HG02884 (cell line): Measurements from ENCODE around the gene AK8.
A peak's percentile ranks its signal among the peaks of the same experiment; 100 is the strongest.

Experiments
- ATAC-seq: cut with Tn5 transposase; IDR thresholded peaks from one replicate; pipeline ENCODE4 v1.9.1; 2021; ENCODE audit warnings: mild to moderate bottlenecking, moderate library complexity; ENCODE audit not compliant: unreplicated experiment

The AK8 gene, protein sequence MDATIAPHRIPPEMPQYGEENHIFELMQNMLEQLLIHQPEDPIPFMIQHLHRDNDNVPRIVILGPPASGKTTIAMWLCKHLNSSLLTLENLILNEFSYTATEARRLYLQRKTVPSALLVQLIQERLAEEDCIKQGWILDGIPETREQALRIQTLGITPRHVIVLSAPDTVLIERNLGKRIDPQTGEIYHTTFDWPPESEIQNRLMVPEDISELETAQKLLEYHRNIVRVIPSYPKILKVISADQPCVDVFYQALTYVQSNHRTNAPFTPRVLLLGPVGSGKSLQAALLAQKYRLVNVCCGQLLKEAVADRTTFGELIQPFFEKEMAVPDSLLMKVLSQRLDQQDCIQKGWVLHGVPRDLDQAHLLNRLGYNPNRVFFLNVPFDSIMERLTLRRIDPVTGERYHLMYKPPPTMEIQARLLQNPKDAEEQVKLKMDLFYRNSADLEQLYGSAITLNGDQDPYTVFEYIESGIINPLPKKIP

DNA sequence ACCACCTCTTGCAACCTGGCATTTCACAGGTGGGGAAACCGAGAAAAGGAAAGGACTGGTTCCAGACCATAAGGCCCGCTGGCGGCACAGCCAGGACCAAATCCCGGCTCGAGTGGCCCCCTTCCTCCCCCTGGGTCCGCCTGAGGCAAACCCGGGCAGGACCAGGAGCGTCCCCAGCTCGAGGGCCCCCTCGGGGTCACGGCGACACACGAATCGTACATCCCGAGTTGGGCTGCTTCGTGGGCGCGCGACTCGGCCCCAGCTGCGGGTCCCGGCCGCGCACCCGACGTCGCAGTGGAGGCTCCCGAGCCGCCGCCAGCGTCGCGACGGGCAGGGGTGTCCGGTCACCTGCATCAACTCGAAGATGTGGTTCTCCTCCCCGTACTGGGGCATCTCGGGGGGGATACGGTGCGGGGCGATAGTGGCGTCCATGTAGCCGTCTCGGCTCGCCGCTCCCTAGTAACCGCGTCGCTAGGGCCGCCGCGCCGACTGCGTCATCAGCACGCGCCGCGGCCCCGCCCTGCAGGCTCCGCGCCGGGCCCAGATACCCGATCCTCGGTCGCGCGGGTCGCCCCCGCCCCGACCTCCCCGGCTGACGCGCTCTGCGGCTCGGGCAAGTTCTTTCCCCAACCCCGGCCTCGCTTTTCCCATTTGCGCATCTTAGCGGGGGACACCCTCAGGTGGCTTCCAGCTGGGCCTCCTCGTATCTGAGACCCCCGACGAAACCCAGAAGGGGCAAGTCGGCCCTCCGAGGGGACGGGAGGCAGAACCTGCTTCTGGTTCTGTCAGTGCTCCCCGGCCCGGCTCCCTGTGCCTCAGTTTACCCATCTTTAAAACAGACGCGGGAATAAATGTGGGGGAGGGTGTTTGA is at the start of gene AK8:
Gene AK8, minus strand, starts transcription at position 461 of the 871 bp plus-strand sequence. Its CDS starts 29 bp downstream, at position 432.
- ATAC-seq = peak; percentile 54

DNA sequence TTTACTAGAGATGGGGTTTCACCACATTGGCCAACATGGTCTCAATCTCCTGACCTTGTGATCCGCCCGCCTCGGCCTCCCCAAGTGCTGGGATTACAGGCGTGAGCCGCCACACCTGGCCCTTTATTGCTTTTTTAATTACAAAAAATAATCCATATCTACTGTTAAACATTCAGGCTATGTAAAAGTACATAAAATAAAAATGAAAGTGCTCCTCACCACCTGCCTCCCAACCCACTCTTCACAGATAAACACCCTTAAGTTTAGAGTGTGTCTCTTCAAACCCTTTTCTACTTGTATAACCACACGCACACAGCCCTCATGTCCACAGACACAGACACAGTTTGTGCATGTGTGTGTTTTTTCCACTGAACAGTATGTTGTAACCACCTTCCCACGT is 49.6 kb upstream of the AK8 start:
- ATAC-seq = no peak

DNA sequence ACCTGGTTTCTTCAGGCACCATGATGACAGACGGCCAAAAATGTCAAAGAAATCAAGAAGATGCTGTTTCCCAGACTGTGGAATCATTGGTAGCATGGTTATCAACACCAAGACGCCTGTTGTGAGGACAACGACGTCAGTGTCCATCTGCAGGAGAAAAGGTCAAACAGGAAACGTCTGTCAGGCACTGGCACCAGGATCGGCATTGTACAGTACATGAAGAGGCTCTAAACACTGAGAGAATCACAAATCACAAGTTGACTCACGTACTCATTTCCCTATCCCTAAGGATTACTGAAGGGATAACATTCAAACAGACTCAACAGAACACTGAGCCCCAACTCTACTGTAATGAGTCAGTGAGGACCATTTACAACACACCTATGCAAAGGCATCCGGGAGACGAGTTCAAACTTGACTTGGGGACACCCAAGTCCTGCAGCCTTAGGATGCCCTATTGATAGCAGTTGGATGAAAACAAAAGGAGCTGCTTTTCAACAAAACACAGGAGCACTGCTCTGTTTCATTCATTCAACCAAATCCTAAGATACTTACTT is 45.3 kb upstream of the AK8 start:
- ATAC-seq = no peak

DNA sequence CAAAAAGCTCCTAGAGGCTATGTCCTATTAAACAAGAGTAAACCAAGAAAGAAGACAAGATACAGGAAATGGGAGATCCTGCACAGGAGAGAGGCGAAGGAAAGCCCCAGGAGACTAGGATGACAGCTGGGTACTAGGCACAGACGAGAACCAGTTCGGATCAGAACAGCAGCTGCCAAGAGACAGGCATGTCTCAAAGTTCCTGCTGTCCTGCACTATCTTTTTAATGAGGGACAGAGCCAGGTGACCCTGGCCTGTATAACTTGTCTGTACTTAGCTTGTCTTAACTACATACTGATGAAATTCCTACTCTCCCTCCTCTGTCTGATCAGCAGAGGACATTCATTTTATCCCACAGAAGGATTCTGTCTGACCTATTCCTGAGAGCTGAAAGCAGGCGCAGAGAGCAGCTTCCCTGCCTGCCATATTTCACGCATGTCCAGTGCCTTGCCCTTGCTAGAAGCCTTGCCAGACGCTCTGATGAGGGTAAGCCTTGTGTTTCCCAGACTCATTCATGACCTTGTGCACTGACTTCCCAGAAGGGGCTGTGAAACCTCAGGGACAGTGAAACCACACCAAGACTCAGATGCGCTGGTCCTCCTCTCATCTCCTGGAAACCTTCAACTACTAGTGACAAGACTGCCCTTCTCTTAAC is 41.7 kb upstream of the AK8 start:
- no peak for ATAC-seq

DNA sequence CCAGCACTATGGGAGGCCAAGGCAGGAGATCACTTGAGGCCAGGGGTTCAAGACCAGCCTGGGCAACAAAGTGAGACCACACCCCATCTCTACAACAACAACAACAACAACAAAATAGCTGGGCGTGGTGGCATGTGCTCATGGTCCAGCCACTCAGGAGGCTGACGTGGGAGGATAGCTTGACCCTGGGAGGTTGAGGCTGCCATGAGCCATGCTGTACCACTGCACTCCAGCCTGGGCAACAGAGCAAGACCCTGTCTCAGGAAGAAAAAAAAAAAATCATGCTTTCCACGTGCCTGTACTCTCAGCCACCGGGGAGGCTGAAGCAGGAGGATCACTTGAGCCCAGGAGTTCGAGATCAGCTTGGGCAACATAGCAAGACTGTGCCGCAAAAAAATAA is 36.8 kb upstream of the AK8 start:
- ATAC-seq = no peak

DNA sequence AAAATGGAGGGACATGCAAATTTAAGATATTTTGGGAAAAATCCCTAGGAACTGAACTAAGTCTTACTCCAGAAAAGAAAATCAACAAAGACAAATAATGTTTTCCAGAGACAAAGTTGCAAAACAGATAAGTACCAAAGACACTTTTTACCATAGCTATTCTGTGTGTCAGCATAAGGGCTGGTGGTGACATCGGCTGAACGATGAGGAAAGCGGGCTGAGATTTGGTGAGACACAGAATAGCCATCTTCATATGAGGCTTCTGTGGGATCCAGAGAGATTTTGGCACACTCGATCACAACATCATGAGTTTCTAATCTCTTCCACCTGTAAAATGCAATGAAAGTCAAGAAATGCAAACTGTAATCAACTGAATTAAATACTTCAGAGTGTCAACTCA is 34.0 kb upstream of the AK8 start:
- ATAC-seq = no peak

DNA sequence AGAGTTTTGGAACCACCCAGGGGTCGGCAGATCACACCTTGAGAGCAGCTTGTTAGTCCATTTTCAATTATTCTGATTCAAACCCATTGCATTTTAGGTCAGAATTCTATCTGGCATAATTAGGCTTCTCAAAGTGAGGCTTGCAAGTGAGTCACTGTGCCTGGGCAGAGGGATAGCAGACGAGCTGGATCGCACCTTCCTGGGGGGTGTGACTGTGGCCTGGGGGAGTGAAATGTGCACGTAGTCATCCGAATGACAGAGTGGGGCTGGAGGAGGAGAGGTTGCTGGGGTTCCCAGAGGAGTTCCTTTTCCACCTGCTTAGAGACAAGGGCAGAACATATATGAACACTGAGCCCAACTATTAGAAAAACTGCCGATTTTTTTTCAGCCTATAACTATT is 32.3 kb upstream of the AK8 start:
- no peak for ATAC-seq

DNA sequence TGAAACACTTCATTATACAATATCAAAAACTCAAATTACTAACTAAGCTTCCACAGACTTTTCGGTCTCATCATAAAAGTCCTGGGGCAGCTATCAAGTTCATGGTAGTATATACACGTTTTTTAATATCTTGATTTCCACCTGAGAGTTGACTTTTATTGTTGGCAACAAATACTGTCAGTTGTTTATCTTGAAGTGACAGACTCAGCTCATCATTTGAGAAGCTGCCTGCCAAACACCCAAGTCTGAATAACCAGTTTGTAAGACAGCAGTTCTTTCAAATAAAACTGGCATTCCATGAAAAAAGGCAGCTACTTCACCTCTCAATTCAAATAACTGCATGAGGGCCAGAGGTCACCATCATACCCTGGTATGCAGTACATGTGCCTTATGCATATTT is 31.2 kb upstream of the AK8 start:
- no peak for ATAC-seq

DNA sequence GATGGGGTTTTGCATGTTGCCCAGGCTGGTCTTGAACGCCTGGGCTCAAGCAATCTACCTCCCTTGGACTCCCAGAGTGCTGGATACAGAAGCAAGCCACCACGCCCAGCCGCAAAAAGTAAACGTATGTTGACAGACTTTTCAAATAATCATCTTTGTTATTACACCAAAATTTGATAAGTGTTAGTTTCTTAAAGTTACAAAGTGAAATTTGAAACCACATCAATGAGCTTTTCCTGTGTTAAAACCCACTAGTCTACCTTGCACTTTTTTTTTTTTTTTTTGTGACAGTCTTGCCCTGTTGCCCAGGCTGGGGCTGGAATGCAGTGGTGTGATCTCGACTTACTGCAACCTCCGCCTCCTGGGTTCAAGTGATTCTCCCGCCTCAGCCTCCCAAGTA is 30.6 kb upstream of the AK8 start:
- ATAC-seq = no peak

DNA sequence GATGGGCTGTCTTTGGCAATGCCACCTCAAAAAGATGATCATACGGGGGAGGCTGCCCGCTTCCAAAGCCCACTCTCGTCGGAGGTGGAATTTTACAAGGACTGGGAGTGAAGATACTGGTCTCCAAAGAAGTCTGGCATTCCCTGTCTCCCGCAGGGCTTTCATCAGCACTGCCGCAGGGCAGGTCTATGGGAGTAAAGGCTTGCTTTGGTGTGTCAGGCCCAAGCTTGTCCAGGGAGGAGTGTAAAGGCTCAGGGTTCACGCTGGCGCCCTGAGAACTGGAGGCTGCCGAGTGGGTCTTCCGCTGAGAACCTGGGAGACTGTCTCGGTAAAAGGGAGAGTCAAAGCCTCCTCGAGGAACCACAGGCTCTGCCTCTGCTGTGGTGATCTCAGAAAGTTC is 27.6 kb upstream of the AK8 start:
- ATAC-seq = no peak

DNA sequence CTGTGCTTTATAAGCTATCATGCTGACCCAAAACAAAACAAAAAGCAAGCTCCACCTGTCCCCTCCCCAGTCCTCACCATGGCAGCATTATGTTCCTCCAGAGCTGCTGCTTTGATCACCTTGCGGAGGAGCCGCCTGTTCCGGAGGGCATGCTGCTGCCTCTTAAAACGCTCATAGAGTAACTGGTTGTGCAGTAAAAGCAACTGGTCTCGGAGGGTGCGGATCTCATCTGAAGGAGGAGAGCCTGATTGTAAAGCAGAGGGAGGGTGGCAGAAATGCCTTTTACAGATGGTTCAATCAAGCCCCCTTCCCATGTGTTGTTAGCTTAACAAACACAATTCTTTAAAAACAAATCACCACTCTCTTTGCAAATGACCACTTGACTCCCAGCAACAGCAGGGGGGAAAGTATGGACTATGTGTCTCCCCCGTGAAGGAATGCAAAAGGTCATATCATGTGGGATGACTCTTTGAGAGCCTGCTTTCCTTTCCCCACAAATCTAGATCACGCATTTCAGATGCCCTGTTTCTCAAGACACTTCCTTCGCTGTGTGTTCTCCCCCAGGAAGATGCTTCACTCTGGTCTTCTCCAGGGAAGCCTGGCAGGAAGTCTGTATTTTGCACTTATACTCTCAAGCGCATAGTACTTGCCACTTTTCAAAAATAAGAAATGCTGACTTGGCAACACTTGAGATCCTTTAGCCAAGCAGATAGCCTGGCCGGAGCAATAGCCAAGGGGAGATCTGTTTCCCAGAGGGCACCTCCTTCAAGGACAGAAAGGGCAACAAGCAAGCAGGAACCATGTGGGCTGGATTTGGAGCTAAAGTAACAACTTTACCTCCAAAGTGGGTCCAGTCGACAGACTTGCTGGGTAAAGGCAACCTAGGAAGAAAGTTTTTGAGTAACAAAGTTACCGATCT is 25.7 kb upstream of the AK8 start:
- ATAC-seq = no peak

DNA sequence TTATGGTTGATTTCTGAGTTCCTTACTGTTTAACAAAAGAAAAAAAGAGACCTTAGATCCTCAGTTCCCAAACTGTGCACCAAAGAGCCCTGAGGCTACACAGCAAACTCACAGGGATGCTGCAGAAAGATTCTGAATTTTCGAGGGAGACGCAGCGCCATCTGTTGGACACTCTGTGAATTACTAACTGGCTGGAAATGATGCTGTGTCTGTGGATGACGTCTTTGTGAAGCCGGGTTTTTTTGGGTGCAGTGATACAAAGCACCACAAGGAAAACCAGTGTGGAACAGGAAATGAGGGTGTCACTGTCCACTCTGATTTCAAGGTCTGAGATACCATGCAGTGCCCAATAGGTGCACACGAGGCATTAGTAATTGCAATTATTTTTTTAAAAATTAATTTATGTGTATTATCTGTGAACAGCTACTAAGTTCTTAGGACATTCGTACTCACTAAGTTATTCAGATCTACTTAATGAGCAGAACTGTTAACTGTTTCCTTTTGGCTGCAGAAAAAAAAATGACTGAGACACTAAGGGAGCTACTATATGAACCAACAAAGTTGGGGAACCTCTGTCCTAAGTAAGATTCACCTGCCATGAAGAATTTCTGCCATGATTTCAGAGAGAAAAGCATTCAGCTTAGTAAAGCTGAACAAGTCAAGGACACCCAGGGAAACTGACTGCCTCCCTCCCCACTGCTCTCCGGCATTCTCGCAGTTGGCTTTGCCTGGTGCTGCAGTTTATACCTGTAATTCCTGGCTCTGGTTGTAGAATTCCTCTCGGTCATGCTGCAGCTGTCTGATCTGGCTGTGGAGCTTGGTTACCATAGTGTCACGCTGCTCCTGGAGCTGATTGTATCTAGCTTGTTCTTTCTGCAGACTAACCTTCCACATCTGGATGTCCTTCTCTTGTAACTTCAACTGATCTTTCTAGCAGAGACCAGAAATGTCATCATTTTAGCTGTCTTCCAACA is 24.1 kb upstream of the AK8 start:
- ATAC-seq = no peak

DNA sequence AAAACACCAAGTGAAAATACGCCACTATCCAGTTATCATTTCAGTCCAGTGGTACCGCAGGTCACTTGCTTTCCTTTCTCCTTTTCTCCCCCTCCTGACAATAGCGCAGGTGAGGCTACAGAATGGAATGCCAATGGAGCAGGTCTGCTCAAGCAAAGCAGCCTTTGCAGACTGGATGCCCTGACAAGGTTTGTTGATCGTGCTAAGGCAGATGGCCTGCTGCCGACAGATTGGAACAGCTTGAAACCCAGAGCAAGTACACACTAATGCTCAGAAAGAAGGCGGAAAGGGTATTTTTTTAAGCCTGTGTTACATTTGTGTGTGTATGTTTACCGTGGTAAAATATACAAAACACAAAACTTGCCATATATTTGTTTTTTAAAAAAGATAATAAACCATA is 20.0 kb upstream of the AK8 start:
- no peak for ATAC-seq

DNA sequence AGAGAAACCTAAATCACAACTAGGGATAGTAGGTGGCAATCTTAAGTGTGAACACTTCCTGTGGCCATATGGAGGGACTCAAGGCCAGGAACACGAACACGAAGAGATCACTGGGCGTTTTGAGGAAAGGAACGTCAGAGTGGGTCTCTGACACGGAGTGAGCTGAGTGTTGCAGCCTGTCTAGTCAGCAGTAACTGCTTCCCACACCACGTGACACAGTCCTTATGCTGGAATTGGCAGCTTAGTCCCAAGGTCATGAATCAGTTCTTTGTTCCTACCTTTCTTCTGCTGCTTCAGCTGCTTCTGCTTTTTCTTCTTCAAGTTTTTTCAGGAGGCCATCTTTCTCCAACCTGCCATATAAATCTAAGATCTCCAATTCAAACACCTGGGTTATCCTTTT is 18.8 kb upstream of the AK8 start:
- ATAC-seq = no peak

DNA sequence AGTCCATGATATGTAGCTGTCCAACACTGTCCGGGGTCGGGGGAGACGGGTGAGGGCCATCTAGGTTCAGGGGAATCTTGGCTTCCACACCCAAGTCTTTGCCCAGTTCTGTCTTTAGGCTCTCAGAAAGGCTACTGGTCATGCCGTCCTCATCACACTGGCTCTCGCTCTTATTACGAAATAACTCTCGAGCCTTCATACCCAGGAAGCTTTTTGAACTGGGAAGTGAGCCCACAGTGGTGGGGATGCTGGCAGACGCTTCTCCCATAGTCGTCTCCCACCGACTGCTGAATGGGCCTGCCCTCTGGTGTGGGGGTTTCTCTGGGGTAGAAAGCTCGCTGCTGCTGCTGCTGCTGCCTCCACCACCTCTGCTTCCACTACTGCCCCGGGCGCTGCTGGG is 18.2 kb upstream of the AK8 start:
- ATAC-seq = no peak

DNA sequence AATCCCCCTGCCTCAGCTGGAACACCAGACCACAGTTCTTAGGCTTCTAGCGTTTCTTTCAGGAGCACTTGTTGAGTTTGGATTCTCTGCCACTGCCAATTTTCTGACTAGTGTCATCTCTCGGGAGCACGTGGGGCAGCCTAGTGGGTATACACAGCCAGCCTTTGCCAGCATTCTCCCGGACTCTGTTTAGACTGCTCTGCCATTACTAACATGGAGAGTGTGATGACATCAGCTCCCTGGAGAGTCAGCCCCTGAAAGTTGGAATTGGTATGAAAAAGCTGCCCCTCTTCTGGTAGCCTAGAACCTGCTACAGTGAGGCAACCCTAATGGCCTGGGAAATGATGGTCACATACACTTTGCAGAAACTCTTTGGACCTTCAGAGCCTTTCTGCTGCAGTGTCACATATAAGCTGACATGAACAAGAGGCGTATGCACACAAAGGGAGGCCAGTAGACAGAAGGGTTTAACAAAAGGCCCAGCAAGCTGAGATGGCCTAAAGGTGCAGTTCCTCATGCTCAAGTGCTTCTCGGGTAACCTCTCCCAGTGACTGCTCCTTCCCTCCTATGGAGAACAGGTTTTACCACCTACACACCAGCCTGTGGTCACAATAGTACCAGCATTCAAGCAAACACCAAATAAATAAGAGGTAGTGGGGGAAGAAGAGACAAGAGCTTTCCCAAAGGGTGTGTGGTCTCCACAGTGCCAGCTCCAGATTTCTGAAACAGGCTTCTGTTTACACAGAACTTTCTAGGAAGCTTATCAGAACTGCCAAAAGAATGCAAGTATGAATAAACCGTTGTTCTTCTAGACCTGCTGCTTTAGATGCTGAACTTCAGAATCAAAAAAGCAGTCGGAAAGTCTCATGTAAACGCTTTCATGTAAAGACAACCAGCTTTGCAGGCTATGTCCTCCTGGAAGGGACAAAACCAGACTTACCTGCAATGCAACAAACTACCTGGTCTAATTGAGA is 17.1 kb upstream of the AK8 start:
- ATAC-seq = no peak

DNA sequence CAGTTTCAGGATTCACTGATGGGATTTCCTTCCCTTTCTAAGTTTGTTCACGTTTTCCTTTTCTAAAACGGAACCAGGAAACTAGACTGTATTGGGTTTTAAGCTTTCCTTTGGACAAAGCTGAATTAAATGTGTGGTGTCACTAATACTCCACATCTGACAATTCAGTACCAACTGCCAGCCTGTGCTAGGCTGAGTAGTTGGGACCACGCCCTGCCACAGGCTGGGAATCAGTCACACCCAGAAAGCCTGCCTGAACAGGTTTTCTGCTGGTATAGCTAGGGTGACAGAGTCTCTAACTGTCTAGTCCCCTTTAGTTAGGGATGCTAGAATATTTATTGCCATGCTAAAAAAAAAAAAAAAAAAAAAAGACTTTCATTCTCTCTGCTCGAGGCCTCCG is 16.3 kb upstream of the AK8 start:
- no peak for ATAC-seq

DNA sequence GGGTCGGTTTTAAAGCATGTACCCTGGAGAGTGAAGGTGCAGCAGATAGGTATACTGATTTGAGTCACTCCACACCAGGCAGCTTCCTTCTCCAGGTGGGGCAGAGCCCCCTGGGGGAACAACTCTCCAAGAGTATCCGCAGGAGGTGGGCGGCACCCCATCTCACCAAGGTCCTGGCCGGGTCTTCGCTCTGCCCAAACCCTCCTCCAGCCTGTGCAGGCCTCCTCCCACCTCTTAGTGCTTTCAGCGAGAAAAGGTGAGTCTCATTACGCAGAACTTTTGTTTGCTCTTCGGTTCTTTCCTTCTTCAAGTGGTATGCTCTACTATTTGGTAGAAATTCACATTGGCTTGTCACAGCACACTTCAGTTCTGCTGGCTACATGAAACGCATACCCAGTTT is 14.3 kb upstream of the AK8 start:
- ATAC-seq = no peak
